Thymus (tissue), 11 donors: ENCODE measurements around the gene CTDSPL. TPM values are rescaled to one million over a fixed set of nuclear protein-coding genes. Genes with fewer than 3 reads are reported as not detected.

Experiments used
- DNase-seq, 9 donors: peaks; one replicate each; pipeline ENCODE4 v3.0.0-alpha.2; 2013; ENCODE audit warnings: low spot score in 9 of 9, low read depth in 6 of 9, missing footprints in 1 of 9
- H3K27ac ChIP-seq, 2 donors: one replicate each; pipeline ENCODE4 v1.5.1; 2013; ENCODE audit warnings: control low read depth in 1 of 2, low read depth in 1 of 2, low read length in 1 of 2, mild to moderate bottlenecking in 1 of 2, moderate library complexity in 1 of 2
- H3K27me3 ChIP-seq, 2 donors: one replicate each; pipeline ENCODE4 v1.5.1; 2013; ENCODE audit warnings: low read length in 1 of 2; ENCODE audit not compliant: control insufficient read depth in 2 of 2, insufficient read depth in 1 of 2
- H3K36me3 ChIP-seq, 2 donors: one replicate each; pipeline ENCODE4 v1.5.1; 2013; ENCODE audit warnings: low read length in 1 of 2, mild to moderate bottlenecking in 1 of 2, moderate library complexity in 1 of 2; ENCODE audit not compliant: control insufficient read depth in 2 of 2, insufficient read depth in 2 of 2
- H3K4me1 ChIP-seq, 2 donors: one replicate each; pipeline ENCODE4 v1.5.1; 2013; ENCODE audit warnings: low read length in 2 of 2; ENCODE audit not compliant: control insufficient read depth in 2 of 2, insufficient read depth in 2 of 2
- H3K4me3 ChIP-seq, 2 donors: one replicate each; pipeline ENCODE4 v1.5.1; 2013; ENCODE audit warnings: low read length in 2 of 2, control low read depth in 1 of 2, mild to moderate bottlenecking in 1 of 2
- H3K9me3 ChIP-seq, 2 donors: one replicate each; pipeline ENCODE4 v1.5.1; 2013; ENCODE audit warnings: low read length in 1 of 2, mild to moderate bottlenecking in 1 of 2; ENCODE audit not compliant: control insufficient read depth in 2 of 2, insufficient read depth in 1 of 2
- WGBS: extraction: QIAGEN DNeasy Blood & Tissue Kit; methylation state at CpG from one replicate; pipeline ENCODE4 v1.1.7; 2013; 5-methylcytosine and 5-hydroxymethylcytosine counted together
- polyA plus RNA-seq: library from polyadenylated mRNA; stranded (reverse); fragments of 200-250 nt; gene quantifications from one replicate; pipeline ENCODE4 v1.2.3, GENCODE V29; 2013
- total RNA-seq: library from RNA; stranded (reverse); fragments of 120-200 nt; gene quantifications from one replicate; pipeline ENCODE4 v1.2.4, GENCODE V29; 2013
- donor health status: healthy.

The CTDSPL gene
- total and polyA plus RNA-seq, 2 donors = 4.4 to 6.5 TPM

DNA sequence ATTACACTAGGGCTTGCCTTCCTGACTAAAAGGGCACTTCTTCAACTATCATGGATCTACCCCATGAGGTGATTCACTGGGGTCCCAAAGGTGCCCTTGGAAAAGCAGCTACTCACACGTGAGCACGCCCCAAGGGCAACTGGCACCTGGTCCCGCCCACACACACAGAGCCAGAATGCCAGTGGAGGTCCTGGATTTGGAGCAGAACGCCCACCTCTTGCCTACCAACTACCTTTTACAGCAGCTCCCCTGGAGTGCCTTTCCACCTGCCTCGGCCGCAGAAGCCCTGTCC is 1.8 kb upstream of the CTDSPL start:
- no peak for DNase-seq
- H3K9me3 ChIP-seq = no peaks in the 10 kb centered on the region
- peak overlapping the region; percentile 6 to 32 for H3K27ac ChIP-seq
- 90% methylated on average over 6 of the region's 6 CpGs for WGBS
- H3K36me3 ChIP-seq = no peaks in the 10 kb centered on the region
- peaks cover 0 to 2% of the 10 kb centered on the region in 2 donors for H3K27me3 ChIP-seq
- peaks cover 27 to 34% of the 10 kb centered on the region in 2 donors for H3K4me1 ChIP-seq
- peak overlapping the region; percentile 8 to 73 for H3K4me3 ChIP-seq

DNA sequence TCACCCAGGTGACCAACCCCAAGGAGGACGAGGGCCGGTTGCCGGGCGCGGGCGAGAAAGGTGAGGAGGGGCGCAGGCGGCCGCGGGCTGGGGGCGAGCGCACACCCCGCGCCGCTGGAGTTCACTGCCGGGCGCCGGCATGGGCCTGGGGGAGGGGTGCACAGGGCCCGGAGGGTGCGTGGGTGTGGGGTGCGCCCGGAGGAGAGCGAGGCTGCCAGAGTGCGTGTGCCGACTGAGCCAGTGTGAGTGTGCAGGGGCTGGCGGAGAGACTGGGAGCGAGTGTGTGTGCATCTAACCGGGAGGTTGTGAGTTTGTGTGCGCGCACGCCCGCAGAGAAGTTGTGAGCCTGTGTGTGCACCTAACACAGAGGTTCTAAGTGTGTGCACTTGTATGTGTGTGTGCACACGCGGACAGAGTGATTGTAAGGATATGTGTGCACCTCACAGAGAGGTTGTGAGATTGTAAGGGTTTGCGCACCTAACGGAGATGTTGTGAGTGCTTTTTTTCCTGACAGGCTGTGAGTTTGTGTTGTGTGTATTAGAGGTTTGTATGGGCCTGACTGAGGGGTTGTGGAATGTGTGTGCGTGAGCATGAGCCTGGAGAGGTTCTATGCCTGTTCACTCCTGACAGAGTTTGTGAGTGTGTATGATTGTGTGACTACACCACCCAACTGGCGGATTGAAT is 681 bp downstream of the CTDSPL start:
- peak in 4 of 9 donors; percentile 37 to 65 (median 43) for DNase-seq

DNA sequence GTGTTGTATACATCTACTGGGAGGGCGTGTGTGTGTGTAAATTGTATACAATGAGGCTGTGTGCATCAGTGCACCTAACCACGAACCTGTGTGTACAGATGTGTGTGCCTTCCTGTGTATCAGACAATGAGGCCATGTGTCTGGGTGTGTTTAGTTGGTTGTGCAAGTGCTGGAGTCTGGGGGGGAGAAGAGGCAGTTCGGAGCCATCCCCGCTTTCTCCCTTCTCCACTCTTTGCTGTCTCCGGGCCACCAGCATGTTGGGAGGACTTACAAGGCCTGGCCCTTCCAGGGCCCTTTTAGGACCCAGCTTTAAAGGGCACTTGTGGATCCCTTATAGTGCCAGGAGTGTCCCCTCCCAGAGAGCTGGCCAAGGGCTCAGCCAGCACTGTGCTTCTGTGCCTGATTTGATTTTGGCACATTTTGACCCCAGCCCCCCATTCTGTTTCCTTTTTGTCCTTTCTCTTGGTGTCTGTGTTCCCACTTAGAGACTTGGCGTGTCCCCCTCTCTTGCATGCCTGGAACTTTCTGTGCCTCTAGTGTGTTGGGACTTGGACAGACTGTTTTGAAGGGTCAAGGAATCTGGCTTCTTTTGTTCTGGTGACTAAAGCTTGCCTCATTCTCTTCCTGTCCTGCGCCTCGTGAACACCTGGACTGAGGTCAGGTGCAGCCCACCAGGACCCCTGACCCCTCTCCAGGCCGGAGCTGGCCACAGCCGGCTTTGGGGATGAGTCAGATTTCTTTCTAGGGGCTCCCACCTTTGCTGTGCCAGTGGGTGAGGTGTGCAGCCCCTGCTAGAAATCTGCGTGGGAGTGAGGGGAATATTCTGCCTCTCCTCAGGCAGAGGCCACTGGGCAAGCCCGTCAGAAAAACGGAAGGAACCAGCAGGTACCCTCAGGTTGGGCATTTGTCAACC is 1.5 kb downstream of the CTDSPL start:
- peak overlapping the region; percentile 42 to 73 for H3K4me3 ChIP-seq
- peak overlapping the region in 1 of 2 donors; percentile 38 for H3K27ac ChIP-seq
- H3K27me3 ChIP-seq = peaks cover 0 to 2% of the 10 kb centered on the region in 2 donors
- DNase-seq = peak in 1 of 9 donors; percentile 38
- WGBS = 59% methylated on average over 13 of the region's 13 CpGs
- no peaks in the 10 kb centered on the region for H3K9me3 ChIP-seq
- H3K4me1 ChIP-seq = peaks cover 27 to 34% of the 10 kb centered on the region in 2 donors
- H3K36me3 ChIP-seq = no peaks in the 10 kb centered on the region

More for the DNA sequence above, 681 bp downstream of the CTDSPL start:
- 14% methylated on average over 38 of the region's 38 CpGs for WGBS
- Histone ChIP-seq H3K27me3 (peaks cover 0 to 2% of the 10 kb centered on the region in 2 donors), H3K4me3 (peak overlapping the region; percentile 42 to 73), H3K36me3 (no peaks in the 10 kb centered on the region), H3K27ac (peak overlapping the region in 1 of 2 donors; percentile 62), H3K4me1 (peaks cover 27 to 34% of the 10 kb centered on the region in 2 donors), H3K9me3 (no peaks in the 10 kb centered on the region)

DNA sequence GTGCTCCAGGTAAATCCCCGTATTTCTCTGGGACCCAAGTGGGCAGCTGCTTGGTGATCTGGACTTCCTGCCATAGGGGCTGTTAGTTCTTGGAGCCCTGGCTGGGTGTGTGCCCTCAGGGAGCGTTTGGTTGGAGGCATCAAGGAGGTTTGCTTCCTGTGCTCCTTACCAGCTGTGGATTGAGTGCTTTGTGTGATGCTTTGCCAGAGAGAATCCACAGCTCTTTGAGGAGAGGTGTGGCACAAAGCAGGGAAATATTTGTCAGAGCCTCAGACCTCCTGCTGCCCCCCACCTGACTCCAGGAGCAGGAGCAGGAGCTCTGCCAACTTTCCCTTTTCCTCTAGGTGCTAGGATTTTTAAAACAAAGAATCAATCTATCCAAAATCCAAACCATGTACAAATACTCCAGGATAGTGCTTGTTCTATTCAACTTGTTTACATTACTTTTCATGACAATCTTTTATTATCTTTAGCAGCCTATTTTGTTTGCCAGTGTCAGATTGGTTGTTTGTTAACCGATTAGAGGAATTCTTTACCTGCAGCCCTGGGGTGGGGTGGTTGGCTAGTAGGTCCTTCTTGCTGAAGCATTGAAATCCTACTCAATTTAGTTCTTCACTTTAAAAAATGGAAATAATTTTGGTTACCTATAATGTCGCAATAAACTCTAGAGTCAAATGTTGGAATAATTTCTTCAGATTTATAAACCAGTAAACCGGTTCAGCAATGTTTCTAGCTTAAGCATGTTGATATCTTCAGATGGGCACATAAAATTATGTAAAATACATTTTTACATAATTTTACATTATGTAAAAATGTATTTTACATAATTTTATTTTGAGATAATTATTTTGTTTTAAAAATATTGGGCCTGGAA is 2.5 kb downstream of the CTDSPL start:
- 72% methylated on average over 5 of the region's 5 CpGs for WGBS

DNA sequence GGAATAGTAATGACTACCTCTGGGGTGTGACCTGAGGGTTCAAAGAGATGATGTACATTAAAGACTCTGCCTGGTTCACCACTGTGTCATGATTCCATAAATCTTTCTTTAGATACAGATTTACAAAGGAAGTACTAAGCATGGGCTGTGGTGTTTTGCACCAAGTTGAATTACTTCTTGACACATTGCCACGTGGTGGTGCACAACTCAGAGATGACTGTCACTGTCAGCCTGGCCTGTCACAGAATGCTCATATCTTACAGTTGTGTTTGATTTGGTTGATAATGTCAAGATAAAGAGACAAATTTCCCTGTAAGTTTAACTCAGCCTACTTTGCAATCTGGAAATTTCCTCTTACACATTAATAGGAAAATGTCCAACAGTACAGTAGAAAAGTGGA is 3.2 kb downstream of the CTDSPL start:
- WGBS = 16% methylated on average over 1 of the region's 1 CpG
- DNase-seq = peak in 4 of 9 donors; percentile 21 to 67 (median 36)
- Histone ChIP-seq H3K4me3 (no peak overlapping the region), H3K9me3 (no peaks in the 10 kb centered on the region), H3K4me1 (peaks cover 22 to 31% of the 10 kb centered on the region in 2 donors), H3K36me3 (no peaks in the 10 kb centered on the region), H3K27ac (no peak overlapping the region), H3K27me3 (peaks cover 0 to 2% of the 10 kb centered on the region in 2 donors)

More for the DNA sequence above, 2.5 kb downstream of the CTDSPL start:
- Histone ChIP-seq H3K27me3 (peaks cover 0 to 2% of the 10 kb centered on the region in 2 donors), H3K9me3 (no peaks in the 10 kb centered on the region), H3K27ac (peak overlapping the region in 1 of 2 donors; percentile 24), H3K36me3 (no peaks in the 10 kb centered on the region), H3K4me1 (peaks cover 27 to 34% of the 10 kb centered on the region in 2 donors), H3K4me3 (no peak overlapping the region)
- no peak for DNase-seq

DNA sequence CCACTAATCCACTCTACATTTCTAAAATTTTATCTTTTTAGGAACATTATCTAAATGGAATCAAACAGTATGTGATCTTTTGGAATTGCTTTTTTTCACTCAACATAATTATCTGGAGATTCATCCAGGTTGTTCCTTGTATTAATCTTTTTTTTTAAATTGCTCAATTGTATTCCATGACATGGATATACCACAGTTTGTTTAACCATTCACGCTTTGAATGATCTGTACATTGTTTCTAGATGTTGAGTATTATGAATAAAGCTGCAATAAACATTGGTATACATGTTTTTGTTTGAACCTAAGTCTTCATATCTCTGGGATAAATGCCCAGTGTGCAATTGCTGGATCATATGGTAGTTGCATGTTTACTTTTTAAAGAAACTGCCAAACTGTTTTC is 5.5 kb downstream of the CTDSPL start:
- WGBS = 100% methylated on average over 1 of the region's 1 CpG
- no peak overlapping the region for H3K4me3 ChIP-seq
- no peaks in the 10 kb centered on the region for H3K27me3 ChIP-seq
- no peaks in the 10 kb centered on the region for H3K36me3 ChIP-seq
- DNase-seq = no peak
- H3K4me1 ChIP-seq = peaks cover 14 to 19% of the 10 kb centered on the region in 2 donors
- peaks cover 0 to 4% of the 10 kb centered on the region in 2 donors for H3K9me3 ChIP-seq
- H3K27ac ChIP-seq = no peak overlapping the region

DNA sequence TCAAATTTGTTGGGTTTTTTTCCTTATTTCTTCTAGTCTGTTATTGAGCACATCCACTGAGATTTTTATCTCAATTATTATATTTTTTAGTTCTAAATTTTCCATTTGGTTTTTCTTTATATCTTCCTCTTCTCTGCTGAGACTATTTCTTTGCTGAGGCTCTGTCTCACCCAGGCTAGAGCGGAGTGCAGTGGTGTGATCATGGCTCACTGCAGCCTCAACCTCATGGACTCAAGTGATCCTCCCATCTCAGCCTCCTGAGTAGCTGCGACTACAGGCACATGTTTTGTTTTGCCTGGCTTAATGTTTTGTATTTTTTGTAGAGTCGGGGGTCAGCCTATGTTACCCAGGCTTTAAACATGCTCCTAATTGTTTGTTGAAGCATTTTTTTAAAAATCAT is 10.2 kb downstream of the CTDSPL start:
- Histone ChIP-seq H3K4me3 (no peak overlapping the region), H3K9me3 (peaks cover 0 to 11% of the 10 kb centered on the region in 2 donors), H3K36me3 (no peaks in the 10 kb centered on the region), H3K27me3 (no peaks in the 10 kb centered on the region), H3K27ac (no peak overlapping the region), H3K4me1 (no peaks in the 10 kb centered on the region)
- DNase-seq = no peak
- WGBS = 97% methylated on average over 3 of the region's 3 CpGs

DNA sequence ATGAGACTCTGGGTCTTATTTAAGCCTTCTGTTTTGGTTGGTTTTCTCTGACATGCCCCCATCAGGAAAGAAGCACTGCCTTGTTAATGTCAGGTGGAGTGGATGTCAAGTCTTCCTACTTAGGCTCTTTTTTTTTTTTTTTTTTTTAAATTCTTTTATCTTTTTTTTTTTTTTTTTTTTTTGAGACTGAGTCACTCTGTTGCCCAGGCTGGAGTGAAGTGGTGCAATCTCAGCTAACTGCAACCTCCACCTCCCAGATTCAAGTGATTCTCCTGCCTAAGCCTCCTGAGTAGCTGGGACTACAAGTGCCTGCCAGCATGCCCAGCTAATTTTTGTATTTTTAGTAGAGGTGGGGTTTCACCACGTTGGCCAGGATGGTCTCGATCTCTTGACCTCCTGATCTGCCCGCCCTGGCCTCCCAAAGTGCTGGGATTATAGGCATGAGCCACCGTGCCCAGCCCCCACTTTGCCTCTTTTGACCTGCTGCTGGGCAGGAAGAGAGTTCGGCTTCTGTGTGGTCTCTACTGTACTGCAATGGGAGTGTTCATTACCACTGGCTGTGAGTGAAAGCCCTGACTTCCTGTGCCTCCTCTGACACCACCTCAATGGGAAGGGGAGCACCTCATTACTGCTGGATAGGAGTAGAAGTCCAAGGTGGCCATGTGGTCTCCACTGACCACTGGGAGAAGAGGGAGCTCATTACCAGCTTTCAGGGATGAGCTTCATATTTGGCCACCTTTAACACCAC is 10.9 kb downstream of the CTDSPL start:
- Histone ChIP-seq H3K27ac (no peak overlapping the region), H3K36me3 (no peaks in the 10 kb centered on the region), H3K4me3 (no peak overlapping the region), H3K9me3 (peaks cover 0 to 11% of the 10 kb centered on the region in 2 donors), H3K4me1 (no peaks in the 10 kb centered on the region), H3K27me3 (no peaks in the 10 kb centered on the region)
- 92% methylated on average over 5 of the region's 5 CpGs for WGBS
- DNase-seq = no peak
